Spinal cord (tissue), 10 donors: ENCODE data around the gene RBBP5. TPM values are rescaled to one million over a fixed set of nuclear protein-coding genes. Genes with fewer than 3 reads are reported as not detected.

Source experiments
- DNase-seq, 6 donors: peaks; one replicate each; pipeline versions ENCODE4 v3.0.0 to v3.0.0-alpha.2; 2013 to 2015; ENCODE audit warnings: low spot score in 6 of 6, low read depth in 4 of 6
- H3K27ac ChIP-seq: one replicate; pipeline ENCODE4 v1.5.1; 2013; ENCODE audit warnings: low read depth, low read length, control low read depth
- H3K27me3 ChIP-seq: one replicate; pipeline ENCODE4 v1.6.1; 2013; ENCODE audit warnings: low read length; ENCODE audit not compliant: control insufficient read depth, insufficient read depth
- H3K36me3 ChIP-seq: one replicate; pipeline ENCODE4 v1.6.1; 2013; ENCODE audit warnings: low read length; ENCODE audit not compliant: control insufficient read depth, insufficient read depth
- H3K4me1 ChIP-seq: one replicate; pipeline ENCODE4 v1.6.1; 2013; ENCODE audit warnings: low read length; ENCODE audit not compliant: control insufficient read depth, insufficient read depth
- H3K4me3 ChIP-seq: one replicate; pipeline ENCODE4 v1.5.1; 2013; ENCODE audit warnings: low read depth, low read length, control low read depth
- H3K9me3 ChIP-seq: one replicate; pipeline ENCODE4 v1.6.1; 2013; ENCODE audit warnings: low read length; ENCODE audit not compliant: control insufficient read depth, insufficient read depth
- WGBS: methylation state at CpG from one replicate; pipeline ENCODE4 v1.1.5; 2013; ENCODE audit warnings: missing lambda C conversion rate; ENCODE audit not compliant: insufficient coverage; 5-methylcytosine and 5-hydroxymethylcytosine counted together
- polyA plus RNA-seq, 2 donors: library from polyadenylated mRNA; unstranded; fragments of 120-200 nt; gene quantifications; one replicate each; pipeline ENCODE4 v1.2.1, GENCODE V29; 2013; ENCODE audit not compliant: insufficient read length in 2 of 2
- total RNA-seq, 2 donors: library from RNA; depleted of rRNA in 1 of 2; stranded (reverse); fragments of 120-200 nt in 1 of 2; fragments of >200 nt in 1 of 2; gene quantifications; one replicate each; pipeline versions ENCODE4 v1.2.3 to v1.2.4, GENCODE V29; 2013 to 2014
- donor health status: healthy.

RBBP5 gene
- total and polyA plus RNA-seq, 4 donors = 12.6 to 19.2 (median 14.8) TPM

DNA sequence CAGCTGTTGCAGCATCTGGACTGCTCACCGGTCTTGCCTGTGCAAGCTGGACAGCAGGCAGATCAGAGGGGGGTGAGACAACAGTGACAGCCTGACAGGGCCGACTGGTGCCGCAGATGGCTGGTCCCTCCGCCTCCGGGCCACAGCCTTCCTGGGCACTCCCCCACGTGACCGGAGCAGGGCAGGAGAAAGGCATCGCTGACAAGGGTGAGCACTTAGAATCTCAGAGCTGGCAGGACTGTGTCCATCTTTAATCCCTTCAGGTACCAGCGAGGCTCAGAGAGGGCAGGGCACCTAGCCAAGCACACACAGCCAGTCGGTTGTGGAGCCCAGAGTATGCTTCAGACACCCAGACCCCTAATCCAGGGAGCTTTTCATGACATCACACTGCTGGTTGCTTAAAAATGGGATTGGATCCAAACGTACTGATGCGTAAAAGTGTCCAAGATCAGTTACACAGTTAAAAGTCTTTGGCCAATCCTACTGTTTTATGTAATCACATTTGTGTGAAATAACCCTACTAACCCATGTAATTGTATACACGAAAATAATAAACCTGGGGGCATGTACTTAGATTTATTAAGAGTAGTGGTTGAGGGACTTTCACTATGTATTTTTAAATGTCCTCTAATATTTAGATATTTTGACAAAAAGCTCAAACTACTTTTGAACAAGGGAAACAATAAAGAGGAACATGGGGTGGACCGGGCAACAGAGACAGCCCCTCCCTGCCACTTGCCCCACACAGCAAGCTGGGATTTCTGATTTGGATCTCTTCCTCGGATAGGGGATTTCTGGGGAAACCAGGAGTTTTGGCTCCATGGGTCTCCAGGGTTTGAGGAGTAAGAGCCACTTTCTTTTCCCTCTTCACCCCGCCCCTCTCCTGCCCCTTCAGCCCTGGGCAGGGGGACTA lies 79.5 kb downstream of the RBBP5 start:
- peaks cover 10% of the 10 kb centered on the region for H3K27me3 ChIP-seq
- H3K27ac ChIP-seq = no peak overlapping the region
- 68% methylated on average over 9 of the region's 16 CpGs for WGBS
- H3K4me1 ChIP-seq = peaks cover 46% of the 10 kb centered on the region
- H3K9me3 ChIP-seq = no peaks in the 10 kb centered on the region
- DNase-seq = no peak
- no peak overlapping the region for H3K4me3 ChIP-seq
- H3K36me3 ChIP-seq = no peaks in the 10 kb centered on the region

DNA sequence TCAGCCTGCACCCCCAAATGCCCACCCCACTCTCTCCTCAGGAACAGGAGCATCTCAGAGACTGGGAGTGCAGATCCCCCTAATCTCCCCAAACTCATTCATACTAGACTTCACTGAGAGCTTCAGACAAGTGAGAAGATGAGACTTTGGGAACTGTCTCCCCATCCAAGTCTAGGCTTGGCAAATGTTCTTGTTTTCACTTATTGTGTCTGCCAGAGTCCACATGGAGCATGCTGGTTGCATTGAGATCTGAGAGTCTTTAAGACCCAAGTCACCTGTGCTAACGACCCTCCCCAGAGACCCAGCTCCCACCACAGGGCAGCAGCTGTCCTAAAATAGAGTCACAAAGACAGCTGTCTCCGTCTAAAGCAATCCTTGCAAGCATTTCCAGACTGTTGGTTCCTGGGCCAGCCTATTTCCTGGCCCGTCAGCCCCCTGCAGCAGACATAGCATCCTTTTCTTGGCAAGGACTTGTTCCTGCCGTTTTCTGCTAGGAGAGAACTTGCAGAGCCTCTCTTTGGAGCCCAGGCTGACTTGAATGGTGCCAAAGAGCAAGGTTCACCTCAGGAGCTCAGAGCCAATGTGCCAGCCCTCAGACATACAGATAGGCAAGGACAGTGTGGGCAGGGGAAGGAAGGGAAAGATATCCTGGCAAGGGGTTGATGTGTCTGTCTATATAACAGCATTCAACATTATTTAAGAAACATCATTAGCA lies 80.6 kb downstream of the RBBP5 start:
- H3K27ac ChIP-seq = no peak overlapping the region
- WGBS = 51% methylated on average over 4 of the region's 4 CpGs

DNA sequence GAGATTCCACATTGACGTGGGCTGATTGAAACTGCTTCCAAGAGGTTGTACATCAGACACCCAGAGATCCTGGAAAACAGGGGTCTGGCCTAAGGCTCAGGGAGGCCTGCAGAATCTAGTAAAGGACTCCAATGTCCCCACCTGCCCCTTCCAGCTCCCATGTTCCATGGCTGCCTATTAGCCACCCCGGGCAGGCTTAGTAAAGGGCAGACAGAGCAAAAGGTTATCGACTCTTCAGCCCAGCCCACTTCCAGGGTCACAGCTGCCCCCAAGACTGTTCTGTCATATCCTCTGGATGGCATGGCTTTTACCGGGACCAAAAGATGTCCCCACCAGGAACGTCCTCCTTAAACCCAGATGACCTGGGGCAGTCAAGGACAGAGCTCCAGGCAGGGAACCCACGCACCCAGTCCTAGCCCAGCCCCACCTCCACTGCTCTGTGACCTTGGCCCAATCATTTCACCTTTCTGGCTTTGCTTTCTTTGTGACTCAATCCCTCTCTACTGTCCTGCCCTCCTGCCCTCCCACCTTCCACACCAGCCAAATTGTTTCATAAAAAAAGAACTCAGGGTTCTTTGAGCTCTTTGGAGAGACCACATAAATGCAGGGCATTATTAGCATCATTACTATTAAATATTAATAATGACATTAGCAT lies 83.5 kb downstream of the RBBP5 start:
- H3K27ac ChIP-seq = no peak overlapping the region
- H3K4me1 ChIP-seq = peaks cover 12% of the 10 kb centered on the region
- H3K9me3 ChIP-seq = no peaks in the 10 kb centered on the region
- peaks cover 2% of the 10 kb centered on the region for H3K27me3 ChIP-seq
- DNase-seq = no peak
- no peaks in the 10 kb centered on the region for H3K36me3 ChIP-seq
- WGBS = 87% methylated on average over 6 of the region's 6 CpGs
- H3K4me3 ChIP-seq = no peak overlapping the region

More for the DNA sequence above, 80.6 kb downstream of the RBBP5 start:
- peaks cover 10% of the 10 kb centered on the region for H3K27me3 ChIP-seq
- DNase-seq = peak in 1 of 6 donors; percentile 68
- no peak overlapping the region for H3K4me3 ChIP-seq
- no peaks in the 10 kb centered on the region for H3K36me3 ChIP-seq
- peaks cover 35% of the 10 kb centered on the region for H3K4me1 ChIP-seq
- H3K9me3 ChIP-seq = no peaks in the 10 kb centered on the region

DNA sequence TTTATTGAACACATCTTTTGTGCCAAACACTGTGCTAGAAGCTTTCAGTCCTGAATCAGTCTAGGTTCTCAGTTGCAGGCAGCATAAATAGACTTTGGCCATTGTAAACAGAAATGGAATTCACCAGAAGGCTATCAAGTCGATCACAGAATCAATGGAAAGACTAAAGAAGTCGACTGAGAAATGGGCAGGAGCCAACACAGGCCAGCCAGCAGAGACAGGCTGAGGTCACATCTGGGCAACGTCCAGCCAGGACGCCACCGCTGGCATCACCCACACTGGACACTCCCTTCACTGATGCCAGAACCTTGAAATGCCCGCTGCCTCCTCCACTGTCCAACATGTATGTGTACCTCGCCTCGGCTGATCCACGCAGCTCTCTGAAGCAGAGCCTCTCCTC lies 84.2 kb downstream of the RBBP5 start:
- DNase-seq = no peak
- 95% methylated on average over 8 of the region's 9 CpGs for WGBS
- H3K27me3 ChIP-seq = peaks cover 2% of the 10 kb centered on the region
- H3K36me3 ChIP-seq = no peaks in the 10 kb centered on the region
- no peak overlapping the region for H3K27ac ChIP-seq
- no peaks in the 10 kb centered on the region for H3K9me3 ChIP-seq
- no peak overlapping the region for H3K4me3 ChIP-seq
- peaks cover 14% of the 10 kb centered on the region for H3K4me1 ChIP-seq

Other genes with a start within 250 kb of the RBBP5 start
- gene CNTN2, start 78.8 kb downstream of the RBBP5 start, total RNA-seq = 10 to 100 TPM; 16.1 to 48.3 TPM
- 10 to 100 TPM; 37.7 to 44.8 TPM for gene CNTN2, start 78.8 kb downstream of the RBBP5 start, polyA plus RNA-seq
- gene TMEM81, start 37.5 kb downstream of the RBBP5 start, total RNA-seq = 1 to 10 TPM; 1.9 TPM
- 1 to 10 TPM; 4.9 to 6.3 TPM for gene TMEM81, start 37.5 kb downstream of the RBBP5 start, polyA plus RNA-seq
- gene DSTYK, start 89.7 kb upstream of the RBBP5 start, total RNA-seq = 10 to 100 TPM; 16.8 to 25.1 TPM
- 10 to 100 TPM; 19.2 to 20.9 TPM for gene DSTYK, start 89.7 kb upstream of the RBBP5 start, polyA plus RNA-seq
- gene TMCC2, start 106.0 kb upstream of the RBBP5 start, total RNA-seq = 10 to 100 TPM; 20.2 to 38.2 TPM
- gene TMCC2, start 106.0 kb upstream of the RBBP5 start, polyA plus RNA-seq = 10 to 100 TPM; 65.6 to 77.4 TPM
- gene NUAK2, start 199.8 kb upstream of the RBBP5 start, total RNA-seq = 1 to 10 TPM; 1.4 to 2.8 TPM
- gene NUAK2, start 199.8 kb upstream of the RBBP5 start, polyA plus RNA-seq = 1 to 10 TPM; 1.3 to 1.7 TPM
- 10 to 100 TPM in 1 of 2 donors, 1 to 10 TPM in 1; 9.9 to 12.0 TPM for gene KLHDC8A, start 234.9 kb upstream of the RBBP5 start, total RNA-seq
- 10 to 100 TPM; 49.9 to 56.8 TPM for gene KLHDC8A, start 234.9 kb upstream of the RBBP5 start, polyA plus RNA-seq